HG03196 (cell line): ENCODE results near the gene INS.
"Not testable (repeated sequence)": the region's sequence is repeated elsewhere in the genome, so short reads cannot be mapped to it uniquely, and the experiment has no call there.

Experiments
- ATAC-seq: cut with Tn5 transposase; IDR thresholded peaks from one replicate; pipeline ENCODE4 v1.9.1; 2021; ENCODE audit not compliant: unreplicated experiment

Gene INS

GRCh38 chr11:2199466-2200341 lies 38.7 kb upstream of the INS start:
- ATAC-seq = no peak

GRCh38 chr11:2198621-2199365 lies 37.8 kb upstream of the INS start:
- ATAC-seq = no peak

GRCh38 chr11:2197771-2198520 lies 36.9 kb upstream of the INS start:
- no peak for ATAC-seq

- ATAC-seq = no peak
Observed at GRCh38 chr11:2196970-2197770, 36.2 kb upstream of the INS start.

GRCh38 chr11:2195756-2196088 lies 34.7 kb upstream of the INS start:
- ATAC-seq = no peak

- no peak for ATAC-seq
Observed at GRCh38 chr11:2194877-2195755, 34.1 kb upstream of the INS start.

GRCh38 chr11:2193888-2194595 lies 33.0 kb upstream of the INS start:
- ATAC-seq = not testable (repeated sequence)

GRCh38 chr11:2193099-2193887 lies 32.3 kb upstream of the INS start:
- no peak for ATAC-seq

GRCh38 chr11:2192435-2192834 lies 31.4 kb upstream of the INS start:
- no peak for ATAC-seq

GRCh38 chr11:2191883-2192282 lies 30.9 kb upstream of the INS start:
- no peak for ATAC-seq

- ATAC-seq = no peak
Observed at GRCh38 chr11:2190657-2191471, 29.9 kb upstream of the INS start.

- no peak for ATAC-seq
Observed at GRCh38 chr11:2189938-2190656, 29.1 kb upstream of the INS start.

GRCh38 chr11:2188745-2189144 lies 27.7 kb upstream of the INS start:
- ATAC-seq = no peak

- no peak for ATAC-seq
Observed at GRCh38 chr11:2187280-2187707, 26.3 kb upstream of the INS start.

- no peak for ATAC-seq
Observed at GRCh38 chr11:2186669-2187279, 25.8 kb upstream of the INS start.

GRCh38 chr11:2185324-2186085 lies 24.5 kb upstream of the INS start:
- no peak for ATAC-seq
